Mucosa of rectum (tissue), 2 donors: Measurements from ENCODE around the gene PLCG2.

Experiments used
- H3K27ac ChIP-seq, 2 donors: one replicate each; pipeline ENCODE4 v1.7.0; 2013; ENCODE audit warnings: inconsistent platforms in 2 of 2, low read depth in 2 of 2, low read length in 2 of 2
- H3K27me3 ChIP-seq, 2 donors: one replicate each; pipeline ENCODE4 v1.7.0; 2013; ENCODE audit warnings: low read length in 2 of 2; ENCODE audit not compliant: control insufficient read depth in 2 of 2, insufficient read depth in 2 of 2
- H3K36me3 ChIP-seq, 2 donors: one replicate each; pipeline ENCODE4 v1.7.0; 2013; ENCODE audit warnings: low read length in 2 of 2; ENCODE audit not compliant: control insufficient read depth in 2 of 2, insufficient read depth in 2 of 2
- H3K4me1 ChIP-seq, 2 donors: one replicate each; pipeline ENCODE4 v1.7.0; 2013; ENCODE audit warnings: low read length in 2 of 2, mild to moderate bottlenecking in 1 of 2; ENCODE audit not compliant: control insufficient read depth in 2 of 2, insufficient read depth in 2 of 2
- H3K4me3 ChIP-seq, 2 donors: one replicate each; pipeline ENCODE4 v1.7.0; 2013; ENCODE audit warnings: low read length in 2 of 2
- H3K9ac ChIP-seq, 2 donors: one replicate each; pipeline ENCODE4 v1.7.0; 2013; ENCODE audit warnings: low read length in 2 of 2, low read depth in 1 of 2, mild to moderate bottlenecking in 1 of 2
- H3K9me3 ChIP-seq, 2 donors: one replicate each; pipeline ENCODE4 v1.7.0; 2013; ENCODE audit warnings: low read length in 2 of 2; ENCODE audit not compliant: control insufficient read depth in 2 of 2
- donor health status: healthy.
- donor health status: Normal muscosa, but diverticular disease.

PLCG2 gene

GRCh38 chr16:81940781-81941560 is 161.9 kb downstream of the PLCG2 start:
- no peaks in the 10 kb centered on the region for H3K4me1 ChIP-seq
- H3K9ac ChIP-seq = no peak overlapping the region
- H3K4me3 ChIP-seq = no peak overlapping the region
- no peaks in the 10 kb centered on the region for H3K27me3 ChIP-seq
- H3K27ac ChIP-seq = no peak overlapping the region
- peaks cover 0 to 22% of the 10 kb centered on the region in 2 donors for H3K36me3 ChIP-seq
- H3K9me3 ChIP-seq = no peaks in the 10 kb centered on the region

DNA sequence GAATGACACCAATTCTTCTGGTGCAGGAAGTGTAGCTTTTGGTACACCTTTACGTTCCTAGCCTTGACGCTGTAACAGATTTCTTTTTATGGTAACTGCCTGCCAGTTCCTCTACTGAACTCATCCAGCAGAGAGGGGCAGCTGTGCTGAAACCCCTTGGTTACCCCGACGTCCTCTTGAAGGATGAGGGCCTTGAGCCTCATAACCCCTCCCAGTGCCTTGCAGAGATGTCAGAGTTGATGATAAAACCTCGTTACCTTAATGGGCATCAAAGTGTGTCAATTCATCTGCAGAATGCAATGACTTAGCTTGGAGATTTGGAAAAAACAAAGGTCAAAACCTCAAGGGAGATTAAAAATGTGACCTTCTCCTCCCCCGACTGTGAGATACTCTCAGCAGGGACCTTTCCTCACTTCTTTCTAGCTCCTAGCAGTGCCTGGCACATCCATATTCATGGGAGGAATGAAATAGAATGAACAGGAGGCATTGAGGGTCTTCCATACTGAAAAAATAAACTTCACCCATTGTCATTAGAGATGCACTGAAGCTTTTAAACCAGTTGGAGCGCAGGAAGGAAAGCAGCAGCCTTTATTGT is 163.0 kb downstream of the PLCG2 start:
- Histone ChIP-seq H3K27me3 (no peaks in the 10 kb centered on the region), H3K9ac (no peak overlapping the region), H3K9me3 (no peaks in the 10 kb centered on the region), H3K27ac (no peak overlapping the region), H3K36me3 (peaks cover 0 to 24% of the 10 kb centered on the region in 2 donors), H3K4me1 (no peaks in the 10 kb centered on the region), H3K4me3 (no peak overlapping the region)

DNA sequence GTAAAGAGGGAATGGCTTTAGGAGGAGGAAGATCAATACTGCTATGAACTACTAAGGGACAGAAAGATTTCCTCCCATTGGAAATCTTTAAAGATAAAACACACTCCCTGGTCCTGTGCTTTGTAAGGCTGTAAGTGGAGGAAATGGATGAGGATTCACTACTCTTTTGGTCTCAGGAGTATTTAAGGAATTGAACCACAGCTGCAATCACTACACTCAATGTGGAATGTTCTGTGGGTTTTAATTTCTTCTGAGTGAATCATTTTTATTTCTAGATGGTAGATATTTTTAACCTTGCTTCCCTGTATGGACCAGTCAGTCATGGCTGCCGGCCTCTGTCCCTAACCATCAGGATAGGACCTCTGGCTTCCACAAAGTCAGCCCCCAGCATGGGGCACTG is 166.6 kb downstream of the PLCG2 start:
- Histone ChIP-seq H3K36me3 (peaks cover 0 to 12% of the 10 kb centered on the region in 2 donors), H3K9ac (no peak overlapping the region), H3K27ac (no peak overlapping the region), H3K4me3 (no peak overlapping the region), H3K9me3 (no peaks in the 10 kb centered on the region), H3K27me3 (no peaks in the 10 kb centered on the region), H3K4me1 (no peaks in the 10 kb centered on the region)

- H3K36me3 ChIP-seq = peaks cover 0 to 12% of the 10 kb centered on the region in 2 donors
- no peak overlapping the region for H3K9ac ChIP-seq
- no peak overlapping the region for H3K4me3 ChIP-seq
- no peaks in the 10 kb centered on the region for H3K9me3 ChIP-seq
- no peak overlapping the region for H3K27ac ChIP-seq
- no peaks in the 10 kb centered on the region for H3K4me1 ChIP-seq
- H3K27me3 ChIP-seq = no peaks in the 10 kb centered on the region
Observed at GRCh38 chr16:81946206-81946605, 167.1 kb downstream of the PLCG2 start.

DNA sequence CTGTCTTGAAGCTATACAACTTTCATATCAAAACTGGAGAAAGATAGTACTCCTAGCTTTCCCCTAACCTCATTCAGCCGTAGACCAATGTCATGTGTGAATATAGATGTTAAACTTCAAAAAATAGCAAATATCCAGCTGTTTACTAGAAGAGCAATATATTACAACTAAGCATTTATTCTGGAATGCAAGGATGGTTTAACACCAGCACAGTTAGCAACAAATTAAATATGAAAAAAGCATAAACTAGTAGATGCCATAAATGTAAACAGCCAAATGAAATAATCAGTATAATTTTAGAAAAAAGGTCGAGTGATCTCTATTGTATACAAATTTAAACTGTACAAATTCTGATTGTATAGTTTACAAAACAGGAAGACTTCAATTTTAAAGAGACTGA is 172.5 kb downstream of the PLCG2 start:
- peaks cover 0 to 2% of the 10 kb centered on the region in 2 donors for H3K36me3 ChIP-seq
- no peaks in the 10 kb centered on the region for H3K4me1 ChIP-seq
- H3K27ac ChIP-seq = no peak overlapping the region

DNA sequence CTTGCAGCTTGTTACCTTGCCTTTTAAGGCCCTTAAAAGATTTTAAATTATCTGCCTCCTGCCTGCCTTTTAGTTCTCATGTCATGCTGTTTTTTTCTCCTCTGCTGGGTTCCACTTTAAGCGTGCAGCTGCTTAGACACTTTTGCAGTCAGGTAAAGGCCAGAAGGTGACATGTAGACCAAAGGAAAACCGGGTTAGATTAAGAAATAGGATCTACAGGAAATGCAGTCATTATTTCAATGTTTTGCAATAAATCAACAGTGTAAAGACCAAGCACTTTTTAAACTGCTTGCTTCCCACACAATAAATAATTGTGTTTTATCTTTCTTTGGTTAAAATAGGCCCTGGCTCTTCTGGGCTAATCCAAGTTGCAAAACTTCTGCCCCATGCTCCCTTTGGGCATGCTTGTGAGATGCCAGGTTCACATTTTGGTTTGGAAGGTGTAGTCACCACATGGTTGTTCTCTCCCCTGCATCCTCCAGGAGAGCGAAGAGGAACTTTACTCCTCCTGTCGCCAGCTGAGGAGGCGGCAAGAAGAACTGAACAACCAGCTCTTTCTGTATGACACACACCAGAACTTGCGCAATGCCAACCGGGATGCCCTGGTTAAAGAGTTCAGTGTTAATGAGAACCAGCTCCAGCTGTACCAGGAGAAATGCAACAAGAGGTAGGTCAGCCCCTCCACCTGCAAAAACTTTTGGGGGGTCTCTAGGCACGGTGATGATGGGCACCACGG is 177.3 kb downstream of the PLCG2 start:
- Histone ChIP-seq H3K9me3 (no peaks in the 10 kb centered on the region), H3K27me3 (no peaks in the 10 kb centered on the region), H3K4me1 (no peaks in the 10 kb centered on the region), H3K9ac (no peak overlapping the region), H3K27ac (no peak overlapping the region), H3K4me3 (no peak overlapping the region), H3K36me3 (peaks cover 0 to 12% of the 10 kb centered on the region in 2 donors)

More for the DNA sequence above, 172.5 kb downstream of the PLCG2 start:
- Histone ChIP-seq H3K27me3 (no peaks in the 10 kb centered on the region), H3K4me3 (no peak overlapping the region), H3K9me3 (no peaks in the 10 kb centered on the region), H3K9ac (no peak overlapping the region)

GRCh38 chr16:81964808-81965207 is 185.7 kb downstream of the PLCG2 start:
- no peaks in the 10 kb centered on the region for H3K4me1 ChIP-seq
- peaks cover 0 to 4% of the 10 kb centered on the region in 2 donors for H3K36me3 ChIP-seq
- no peaks in the 10 kb centered on the region for H3K9me3 ChIP-seq
- H3K27me3 ChIP-seq = no peaks in the 10 kb centered on the region
- H3K27ac ChIP-seq = no peak overlapping the region
- H3K9ac ChIP-seq = no peak overlapping the region
- no peak overlapping the region for H3K4me3 ChIP-seq

GRCh38 chr16:81967358-81967757 is 188.3 kb downstream of the PLCG2 start:
- H3K9ac ChIP-seq = no peak overlapping the region
- H3K36me3 ChIP-seq = no peaks in the 10 kb centered on the region
- H3K27ac ChIP-seq = no peak overlapping the region
- H3K27me3 ChIP-seq = no peaks in the 10 kb centered on the region
- peaks cover 0 to 2% of the 10 kb centered on the region in 2 donors for H3K9me3 ChIP-seq
- no peak overlapping the region for H3K4me3 ChIP-seq
- no peaks in the 10 kb centered on the region for H3K4me1 ChIP-seq

DNA sequence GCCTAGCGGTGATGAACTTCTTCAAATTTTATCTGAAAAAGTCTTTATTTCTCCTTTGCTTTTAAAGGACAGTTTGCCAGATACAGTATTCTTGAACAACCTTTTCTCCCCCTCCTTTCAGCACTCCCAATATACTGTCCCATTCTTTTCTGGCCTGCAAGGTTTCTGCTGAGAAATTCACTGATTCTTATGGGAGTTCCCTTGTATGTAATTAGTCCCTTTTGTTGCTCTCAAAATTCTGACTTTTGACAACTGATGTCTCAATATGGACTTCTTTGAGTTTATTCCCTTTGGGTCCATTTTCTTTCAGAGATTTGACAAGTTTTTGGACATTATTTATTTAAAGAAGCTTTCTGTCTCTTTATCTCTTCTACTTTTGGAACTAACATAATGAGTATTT is 192.8 kb downstream of the PLCG2 start:
- Histone ChIP-seq H3K9ac (no peak overlapping the region), H3K36me3 (no peaks in the 10 kb centered on the region), H3K4me1 (no peaks in the 10 kb centered on the region), H3K4me3 (no peak overlapping the region), H3K27me3 (no peaks in the 10 kb centered on the region), H3K27ac (no peak overlapping the region), H3K9me3 (peaks cover 0 to 2% of the 10 kb centered on the region in 2 donors)

GRCh38 chr16:81973737-81974136 is 194.6 kb downstream of the PLCG2 start:
- peaks cover 0 to 2% of the 10 kb centered on the region in 2 donors for H3K9me3 ChIP-seq

More at GRCh38 chr16:81973737-81974136, 194.6 kb downstream of the PLCG2 start:
- Histone ChIP-seq H3K27me3 (no peaks in the 10 kb centered on the region), H3K36me3 (no peaks in the 10 kb centered on the region), H3K9ac (no peak overlapping the region), H3K27ac (no peak overlapping the region), H3K4me3 (no peak overlapping the region), H3K4me1 (no peaks in the 10 kb centered on the region)
